HEK293 (cell line): ENCODE results near the gene PLSCR1.

Experiments used
- CTCF ChIP-seq: fragments of 450-650 bp; formaldehyde crosslinking; IDR thresholded peaks from 2 replicates; pipeline ENCODE4 v1.5.1; 2016; ENCODE audit warnings: missing biosample characterization, missing genetic modification characterization
- ZBTB1 ChIP-seq: fragments of 450-650 bp; formaldehyde crosslinking; IDR thresholded peaks from 2 replicates; pipeline ENCODE4 v1.5.1; 2016; ENCODE audit warnings: missing biosample characterization, missing genetic modification characterization
- ZNF202 ChIP-seq: fragments of 450-650 bp; formaldehyde crosslinking; IDR thresholded peaks from 2 replicates; pipeline ENCODE4 v1.5.1; 2016; ENCODE audit warnings: missing biosample characterization, missing genetic modification characterization, borderline replicate concordance
- ZNF362 ChIP-seq: fragments of 450-650 bp; formaldehyde crosslinking; IDR thresholded peaks from 2 replicates; pipeline ENCODE4 v1.5.1; 2016; ENCODE audit warnings: missing biosample characterization, missing genetic modification characterization
- ZNF610 ChIP-seq: fragments of 450-650 bp; formaldehyde crosslinking; IDR thresholded peaks from 2 replicates; pipeline ENCODE4 v1.5.1; 2016; ENCODE audit warnings: missing biosample characterization, missing genetic modification characterization, borderline replicate concordance
- TF ChIP-seq, protein P1 (sequence below): fragments of 450-650 bp; formaldehyde crosslinking; IDR thresholded peaks from 2 replicates; pipeline ENCODE4 v1.5.1; 2016; ENCODE audit warnings: missing biosample characterization, missing genetic modification characterization, borderline replicate concordance
- TF ChIP-seq, protein P2 (sequence below): fragments of 450-650 bp; formaldehyde crosslinking; IDR thresholded peaks from 2 replicates; pipeline ENCODE4 v1.5.1; 2017; ENCODE audit warnings: missing biosample characterization, missing genetic modification characterization

- TF ChIP-seq CTCF (tag by site-specific recombination) (no peak), ZNF610 (no peak), ZNF202 (tag by site-specific recombination) (no peak), ZNF362 (no peak), ZBTB1 (no peak)
- TF ChIP-seq, protein P1, sequence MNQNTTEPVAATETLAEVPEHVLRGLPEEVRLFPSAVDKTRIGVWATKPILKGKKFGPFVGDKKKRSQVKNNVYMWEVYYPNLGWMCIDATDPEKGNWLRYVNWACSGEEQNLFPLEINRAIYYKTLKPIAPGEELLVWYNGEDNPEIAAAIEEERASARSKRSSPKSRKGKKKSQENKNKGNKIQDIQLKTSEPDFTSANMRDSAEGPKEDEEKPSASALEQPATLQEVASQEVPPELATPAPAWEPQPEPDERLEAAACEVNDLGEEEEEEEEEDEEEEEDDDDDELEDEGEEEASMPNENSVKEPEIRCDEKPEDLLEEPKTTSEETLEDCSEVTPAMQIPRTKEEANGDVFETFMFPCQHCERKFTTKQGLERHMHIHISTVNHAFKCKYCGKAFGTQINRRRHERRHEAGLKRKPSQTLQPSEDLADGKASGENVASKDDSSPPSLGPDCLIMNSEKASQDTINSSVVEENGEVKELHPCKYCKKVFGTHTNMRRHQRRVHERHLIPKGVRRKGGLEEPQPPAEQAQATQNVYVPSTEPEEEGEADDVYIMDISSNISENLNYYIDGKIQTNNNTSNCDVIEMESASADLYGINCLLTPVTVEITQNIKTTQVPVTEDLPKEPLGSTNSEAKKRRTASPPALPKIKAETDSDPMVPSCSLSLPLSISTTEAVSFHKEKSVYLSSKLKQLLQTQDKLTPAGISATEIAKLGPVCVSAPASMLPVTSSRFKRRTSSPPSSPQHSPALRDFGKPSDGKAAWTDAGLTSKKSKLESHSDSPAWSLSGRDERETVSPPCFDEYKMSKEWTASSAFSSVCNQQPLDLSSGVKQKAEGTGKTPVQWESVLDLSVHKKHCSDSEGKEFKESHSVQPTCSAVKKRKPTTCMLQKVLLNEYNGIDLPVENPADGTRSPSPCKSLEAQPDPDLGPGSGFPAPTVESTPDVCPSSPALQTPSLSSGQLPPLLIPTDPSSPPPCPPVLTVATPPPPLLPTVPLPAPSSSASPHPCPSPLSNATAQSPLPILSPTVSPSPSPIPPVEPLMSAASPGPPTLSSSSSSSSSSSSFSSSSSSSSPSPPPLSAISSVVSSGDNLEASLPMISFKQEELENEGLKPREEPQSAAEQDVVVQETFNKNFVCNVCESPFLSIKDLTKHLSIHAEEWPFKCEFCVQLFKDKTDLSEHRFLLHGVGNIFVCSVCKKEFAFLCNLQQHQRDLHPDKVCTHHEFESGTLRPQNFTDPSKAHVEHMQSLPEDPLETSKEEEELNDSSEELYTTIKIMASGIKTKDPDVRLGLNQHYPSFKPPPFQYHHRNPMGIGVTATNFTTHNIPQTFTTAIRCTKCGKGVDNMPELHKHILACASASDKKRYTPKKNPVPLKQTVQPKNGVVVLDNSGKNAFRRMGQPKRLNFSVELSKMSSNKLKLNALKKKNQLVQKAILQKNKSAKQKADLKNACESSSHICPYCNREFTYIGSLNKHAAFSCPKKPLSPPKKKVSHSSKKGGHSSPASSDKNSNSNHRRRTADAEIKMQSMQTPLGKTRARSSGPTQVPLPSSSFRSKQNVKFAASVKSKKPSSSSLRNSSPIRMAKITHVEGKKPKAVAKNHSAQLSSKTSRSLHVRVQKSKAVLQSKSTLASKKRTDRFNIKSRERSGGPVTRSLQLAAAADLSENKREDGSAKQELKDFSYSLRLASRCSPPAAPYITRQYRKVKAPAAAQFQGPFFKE (tag by site-specific recombination) = no peak
- TF ChIP-seq, protein P2, sequence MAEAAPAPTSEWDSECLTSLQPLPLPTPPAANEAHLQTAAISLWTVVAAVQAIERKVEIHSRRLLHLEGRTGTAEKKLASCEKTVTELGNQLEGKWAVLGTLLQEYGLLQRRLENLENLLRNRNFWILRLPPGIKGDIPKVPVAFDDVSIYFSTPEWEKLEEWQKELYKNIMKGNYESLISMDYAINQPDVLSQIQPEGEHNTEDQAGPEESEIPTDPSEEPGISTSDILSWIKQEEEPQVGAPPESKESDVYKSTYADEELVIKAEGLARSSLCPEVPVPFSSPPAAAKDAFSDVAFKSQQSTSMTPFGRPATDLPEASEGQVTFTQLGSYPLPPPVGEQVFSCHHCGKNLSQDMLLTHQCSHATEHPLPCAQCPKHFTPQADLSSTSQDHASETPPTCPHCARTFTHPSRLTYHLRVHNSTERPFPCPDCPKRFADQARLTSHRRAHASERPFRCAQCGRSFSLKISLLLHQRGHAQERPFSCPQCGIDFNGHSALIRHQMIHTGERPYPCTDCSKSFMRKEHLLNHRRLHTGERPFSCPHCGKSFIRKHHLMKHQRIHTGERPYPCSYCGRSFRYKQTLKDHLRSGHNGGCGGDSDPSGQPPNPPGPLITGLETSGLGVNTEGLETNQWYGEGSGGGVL (tag by site-specific recombination) = no peak
Measured at GRCh38 chr3:146561463-146561862, 17.1 kb upstream of the PLSCR1 start.
